HG03196 (cell line): ENCODE measurements around the gene GPX3.

ENCODE experiments used
- ATAC-seq: cut with Tn5 transposase; IDR thresholded peaks from one replicate; pipeline ENCODE4 v1.9.1; 2021; ENCODE audit not compliant: unreplicated experiment

The GPX3 gene

DNA sequence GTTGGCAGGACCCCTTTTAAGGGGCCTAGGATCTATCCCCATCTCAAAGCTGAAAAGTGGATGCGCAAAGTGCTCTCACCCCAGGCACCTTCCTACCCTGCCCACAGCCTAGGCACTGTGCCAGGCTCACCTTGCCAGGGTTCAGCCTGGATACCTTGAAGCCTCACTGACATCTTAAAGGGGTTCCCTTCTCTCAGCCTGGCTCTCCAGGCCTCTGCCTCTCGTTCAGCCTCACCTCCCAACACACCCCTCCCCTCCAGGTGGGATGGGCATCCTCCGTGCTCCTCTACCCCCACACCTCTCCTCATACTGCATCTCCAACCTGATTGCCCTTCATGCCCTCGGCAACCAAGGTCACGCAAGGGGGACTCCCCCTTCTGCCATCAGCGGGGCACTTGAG is 34.9 kb downstream of the GPX3 start:
- ATAC-seq, result no peak

DNA sequence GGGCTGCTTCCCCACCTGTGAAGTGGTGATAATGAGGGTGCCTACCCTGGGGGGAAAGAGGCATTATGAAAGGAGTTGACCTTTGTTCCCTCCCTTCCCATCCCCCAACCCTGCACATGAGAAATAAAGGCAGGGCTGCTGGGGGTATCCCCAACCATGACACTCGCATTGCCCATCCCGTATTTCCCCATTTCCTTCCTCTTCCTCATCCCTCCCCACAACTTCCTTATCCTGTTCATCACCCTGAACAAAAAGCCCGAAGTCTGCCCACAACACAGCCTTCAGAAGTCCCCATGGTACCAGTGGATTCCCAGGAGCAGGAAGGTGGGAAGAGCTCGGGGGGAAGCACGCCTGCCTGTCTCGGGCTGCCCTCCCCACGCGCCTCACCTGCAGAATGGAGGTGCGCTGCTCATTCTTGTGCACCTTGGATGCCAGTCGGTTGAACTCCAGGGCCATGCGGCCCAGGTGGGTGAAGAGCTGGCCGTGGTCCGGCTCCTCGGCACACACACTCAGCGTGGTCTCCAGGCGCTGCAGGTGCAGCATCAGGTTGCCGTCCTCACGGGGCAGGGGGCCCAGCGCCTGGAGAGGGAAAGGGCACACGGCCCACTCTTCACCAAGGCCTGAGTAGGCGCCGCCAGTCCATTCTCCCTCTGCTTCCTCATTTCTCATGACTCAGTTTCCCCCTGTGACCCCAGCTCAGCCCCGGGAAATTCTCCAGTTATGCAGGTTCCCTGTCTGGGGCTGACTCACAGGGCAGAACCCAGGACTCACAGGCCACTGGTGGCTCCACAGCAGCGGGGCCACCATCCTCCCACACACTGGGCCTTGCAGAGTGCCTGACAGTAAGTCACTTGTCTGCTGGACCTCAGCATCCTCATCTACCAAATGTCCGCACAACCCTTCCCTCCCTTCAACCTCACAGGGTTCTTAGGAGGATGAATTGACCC is 36.3 kb downstream of the GPX3 start:
- ATAC-seq, result no peak

- ATAC-seq, result no peak
Measured at GRCh38 chr5:151058301-151058700, 37.9 kb downstream of the GPX3 start.

GRCh38 chr5:151058891-151059489 is 38.6 kb downstream of the GPX3 start:
- no peak for ATAC-seq

DNA sequence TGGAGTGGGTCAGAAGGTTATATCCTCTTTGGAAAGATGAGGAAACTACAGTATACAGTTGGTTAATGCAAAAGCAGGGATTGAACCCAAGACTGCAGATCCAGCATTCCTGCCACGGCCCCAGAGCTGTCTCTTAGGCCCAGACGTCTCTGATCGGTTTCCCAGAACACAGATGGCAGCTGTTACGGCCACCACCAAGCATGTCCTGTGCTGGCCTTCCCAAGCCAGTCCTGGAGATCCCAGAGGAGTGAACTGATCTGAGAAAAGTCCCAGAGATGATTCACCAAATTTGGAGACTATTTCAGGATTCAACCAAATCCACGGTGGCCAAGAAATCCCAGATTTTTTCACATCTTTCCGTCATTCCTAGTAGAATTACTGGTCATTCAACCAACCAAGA is 40.4 kb downstream of the GPX3 start:
- ATAC-seq, result no peak

GRCh38 chr5:151062405-151063141 is 42.2 kb downstream of the GPX3 start:
- ATAC-seq, result no peak

DNA sequence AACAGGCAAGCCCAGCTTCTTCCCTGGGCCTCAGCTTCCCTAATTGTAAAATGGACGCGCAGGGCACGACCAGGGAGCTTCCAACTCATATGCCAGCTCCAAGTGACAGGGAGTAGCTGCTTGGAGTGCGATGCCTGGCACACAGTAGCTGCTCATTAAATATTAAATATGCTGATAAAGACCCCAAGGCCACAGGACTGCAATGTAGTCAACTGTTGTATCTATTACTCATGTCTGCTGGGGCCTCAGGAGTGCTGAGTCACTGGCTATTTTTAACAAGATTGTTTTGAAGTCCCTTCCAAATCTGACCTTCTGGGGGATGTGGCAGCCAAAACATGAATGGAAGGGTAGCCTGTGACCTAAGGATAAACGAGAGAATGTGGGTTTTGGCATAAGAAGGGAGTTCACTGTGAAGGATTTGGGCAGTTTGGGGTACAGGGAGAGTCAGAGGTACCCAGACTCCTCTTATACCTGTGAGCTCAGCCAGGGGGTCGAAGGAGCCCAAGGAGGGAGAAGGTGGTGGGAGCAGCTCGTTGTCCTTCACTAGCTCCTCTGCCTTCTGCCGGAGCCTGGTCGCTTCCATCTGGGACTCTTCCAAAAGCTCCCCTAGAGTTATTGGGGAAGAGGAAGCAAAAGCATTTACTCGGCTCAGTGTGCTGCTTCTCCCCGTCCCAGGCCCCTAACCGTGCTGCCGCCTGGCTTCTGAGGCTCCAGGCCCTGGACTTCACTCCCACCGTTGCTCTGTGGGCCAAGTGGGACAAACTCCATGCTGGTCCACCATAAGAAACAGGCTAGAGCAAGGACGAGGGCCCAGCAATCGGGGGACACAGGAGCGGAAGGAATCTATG is 43.0 kb downstream of the GPX3 start:
- ATAC-seq, result no peak

DNA sequence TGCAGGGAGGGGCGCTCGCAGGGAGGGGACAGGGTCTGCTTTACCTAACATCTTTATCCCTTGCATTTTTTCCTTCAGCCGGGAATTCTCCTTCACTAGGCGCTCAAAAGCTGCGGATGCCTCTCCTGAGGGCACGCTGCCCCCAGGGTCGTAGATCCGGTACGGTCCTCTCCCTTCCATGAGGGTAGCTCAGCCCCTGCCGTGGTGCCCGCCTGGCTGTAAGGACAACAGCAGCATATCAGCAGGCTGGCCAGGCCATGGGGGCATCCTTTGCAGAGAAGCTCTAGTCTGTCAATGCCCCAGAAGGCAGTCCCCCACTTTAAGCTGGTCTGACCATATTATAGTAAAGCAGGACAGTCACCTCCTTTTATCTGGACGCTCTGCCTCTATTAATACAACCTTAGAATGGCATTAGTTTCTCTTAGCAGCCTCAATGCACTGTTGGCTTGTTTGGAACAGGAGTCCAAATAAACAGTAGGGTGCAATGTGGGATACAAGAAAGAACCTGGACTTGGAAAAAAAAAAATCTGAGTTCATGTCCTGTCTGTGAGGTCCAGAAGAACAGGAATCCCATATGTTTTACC is 44.6 kb downstream of the GPX3 start:
- no peak for ATAC-seq

DNA sequence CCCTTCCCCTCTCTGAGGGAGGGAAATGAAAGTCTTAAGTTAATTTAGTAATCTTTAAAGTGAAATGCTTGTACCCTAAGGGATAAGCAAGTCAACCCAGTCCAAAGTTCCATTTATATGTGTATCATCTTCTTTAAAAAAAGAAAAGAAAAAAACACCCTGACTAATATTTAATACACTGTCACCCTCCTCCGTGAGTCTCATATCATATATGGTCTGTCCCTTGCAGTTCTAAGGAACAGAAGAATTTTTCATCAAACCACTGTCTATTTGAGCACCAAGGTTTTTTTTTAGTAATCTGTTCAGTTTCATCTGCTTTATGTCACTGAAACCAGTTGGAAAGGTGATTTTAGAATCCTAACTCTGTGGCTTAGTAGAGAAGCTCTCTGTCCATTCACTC is 45.2 kb downstream of the GPX3 start:
- ATAC-seq, result no peak

GRCh38 chr5:151066920-151067319 is 46.5 kb downstream of the GPX3 start:
- ATAC-seq, result no peak

GRCh38 chr5:151067632-151068432 is 47.4 kb downstream of the GPX3 start:
- ATAC-seq, result peak; percentile 11

DNA sequence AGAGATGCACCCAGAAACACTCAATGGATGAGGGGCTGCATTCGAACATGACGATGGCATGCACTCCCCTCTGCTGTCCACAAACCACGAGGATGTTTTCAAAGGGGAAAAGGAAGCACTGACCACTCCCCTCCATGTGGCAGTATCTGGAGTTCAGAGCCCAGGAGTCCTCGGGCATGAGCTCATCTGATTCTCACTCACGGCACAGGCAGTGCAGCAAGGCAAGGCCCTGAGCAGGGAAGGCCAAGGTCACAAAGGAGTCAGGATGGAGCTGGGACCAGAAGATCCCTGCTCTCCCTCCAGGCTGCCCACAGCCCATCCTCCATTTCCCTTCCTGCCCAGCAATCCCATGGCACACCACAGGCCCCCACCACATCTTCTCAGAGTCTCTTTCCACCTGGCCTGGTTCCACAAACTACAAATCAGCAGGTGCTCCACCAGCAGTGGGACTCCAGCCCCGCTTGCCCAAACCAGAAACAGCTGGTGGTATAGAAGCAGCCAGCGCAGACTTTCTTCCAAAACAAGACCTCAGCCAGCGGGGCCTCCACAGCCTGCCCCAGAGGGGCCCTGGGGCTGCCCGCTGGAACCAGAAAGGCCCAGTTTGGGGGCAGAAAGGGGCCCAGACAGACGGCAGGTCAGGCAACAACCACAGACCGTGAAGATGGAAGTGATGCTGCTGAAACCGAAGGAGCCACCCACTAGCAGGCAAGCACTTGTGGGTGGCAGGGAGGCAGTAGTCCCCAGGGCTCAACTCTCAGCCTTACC is 48.2 kb downstream of the GPX3 start:
- peak; percentile 57 for ATAC-seq

DNA sequence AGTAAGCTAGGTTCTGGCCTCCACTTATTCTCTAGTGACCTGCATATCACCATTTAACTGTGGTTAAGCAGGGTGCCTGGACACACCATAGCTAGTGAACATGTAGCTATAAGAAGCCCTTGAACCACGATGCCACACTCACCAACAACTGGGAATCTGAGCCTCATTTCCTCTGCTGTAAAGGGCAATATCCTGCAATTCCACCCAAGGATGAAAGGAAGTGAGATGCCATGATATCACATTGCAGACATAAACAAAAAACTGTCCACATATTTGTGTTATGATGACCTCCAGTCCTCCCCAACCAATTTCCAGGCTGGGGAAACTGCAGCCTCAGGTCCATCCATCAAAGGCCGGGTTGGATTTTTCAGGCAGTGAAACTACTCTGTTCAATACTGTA is 50.1 kb downstream of the GPX3 start:
- ATAC-seq, result no peak

- ATAC-seq, result no peak
Measured at GRCh38 chr5:151071021-151071420, 50.6 kb downstream of the GPX3 start.

- ATAC-seq, result no peak
Measured at GRCh38 chr5:151071848-151072629, 51.6 kb downstream of the GPX3 start.

DNA sequence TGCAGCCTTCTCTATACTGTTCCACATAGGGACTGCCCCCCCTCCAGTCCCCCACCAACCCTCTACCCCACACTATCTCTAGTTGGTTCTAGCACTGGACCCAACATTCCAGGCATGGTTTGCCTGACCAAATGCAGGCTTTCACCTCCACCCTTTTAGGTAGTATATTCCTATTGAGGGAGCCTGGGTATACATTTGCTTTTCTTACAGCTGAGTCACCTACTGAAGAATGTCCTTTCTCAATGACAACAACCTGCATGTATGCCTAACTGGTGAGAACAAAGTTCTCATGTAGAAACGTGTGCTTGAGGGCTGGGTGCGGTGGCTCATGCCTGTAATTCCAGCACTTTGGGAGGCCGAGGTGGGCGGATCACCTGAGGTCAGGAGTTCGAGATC is 52.2 kb downstream of the GPX3 start:
- ATAC-seq, result no peak

DNA sequence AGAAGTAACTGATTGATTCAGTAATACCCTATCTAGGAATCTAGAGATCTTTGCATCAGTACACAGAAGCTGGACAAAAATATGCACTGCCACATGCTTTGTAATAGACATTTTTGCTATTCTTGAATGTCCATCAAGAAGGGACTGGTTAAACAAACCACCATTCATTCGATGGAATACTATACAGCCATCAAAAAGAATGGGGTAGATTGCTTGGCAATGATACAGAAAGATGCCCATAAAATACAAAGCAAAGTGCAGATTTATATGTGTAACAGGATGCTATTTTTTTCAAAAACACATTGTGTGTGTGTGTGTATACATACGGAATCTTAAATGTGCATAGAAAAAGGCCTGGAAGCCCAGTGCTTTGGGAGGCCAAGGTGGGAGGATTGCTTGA is 52.9 kb downstream of the GPX3 start:
- no peak for ATAC-seq

DNA sequence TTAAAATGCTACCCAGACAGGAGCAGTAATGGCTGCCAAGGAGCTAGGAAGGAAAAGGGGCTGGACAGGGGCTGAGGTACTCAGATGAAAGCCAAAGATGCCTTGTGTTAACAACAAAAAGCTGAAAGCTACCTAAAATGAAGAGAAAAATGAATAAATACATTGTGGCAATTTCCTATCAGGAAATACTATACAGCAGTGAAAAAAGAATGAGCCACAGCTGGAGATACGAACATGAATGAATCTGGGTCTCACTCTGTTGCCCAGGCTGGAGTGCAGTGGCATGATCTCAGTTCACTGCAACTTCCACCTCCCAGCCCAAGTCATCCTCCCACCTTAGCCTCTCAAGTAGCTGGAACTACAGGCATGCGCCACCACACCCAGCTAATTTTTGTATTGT is 54.2 kb downstream of the GPX3 start:
- no peak for ATAC-seq
